Type B pancreatic cell (in vitro differentiated cells): ENCODE results near the gene CGNL1. TPM values are rescaled to one million over a fixed set of nuclear protein-coding genes. Genes with fewer than 3 reads are reported as not detected.
A peak's percentile ranks its signal among the peaks of the same experiment; 100 is the strongest.

ENCODE experiments used
- DNase-seq: peaks from one replicate; pipeline ENCODE4 v3.0.0; 2021; ENCODE audit warnings: mixed read lengths; ENCODE audit not compliant: unreplicated experiment; ENCODE audit errors: extremely low spot score
- H3K27ac Mint-ChIP-seq: 2 replicates; pipeline ENCODE4 v1.8.0; 2021; ENCODE audit warnings: mild to moderate bottlenecking, mixed read lengths
- H3K27me3 Mint-ChIP-seq: 2 replicates; pipeline ENCODE4 v1.8.0; 2021; ENCODE audit warnings: mixed read lengths
- H3K36me3 Mint-ChIP-seq: 2 replicates; pipeline ENCODE4 v1.8.0; 2021; ENCODE audit warnings: mixed read lengths
- H3K4me1 Mint-ChIP-seq: one replicate; pipeline ENCODE4 v1.8.0; 2021; ENCODE audit warnings: mixed read lengths; ENCODE audit not compliant: unreplicated experiment
- H3K4me3 Mint-ChIP-seq: 2 replicates; pipeline ENCODE4 v1.8.0; 2021; ENCODE audit warnings: mild to moderate bottlenecking, mixed read lengths
- H3K9me3 Mint-ChIP-seq: 2 replicates; pipeline ENCODE4 v1.8.0; 2021; ENCODE audit warnings: mixed read lengths
- CTCF ChIP-seq: fragments of 200-600 bp; sonication (generic); conservative IDR thresholded peaks from 2 replicates; pipeline ENCODE4 v1.5.0; 2021; ENCODE audit warnings: antibody characterized with exemption, mild to moderate bottlenecking
- total RNA-seq: library from RNA; stranded (reverse); gene quantifications from 2 replicates; pipeline ENCODE4 v1.2.1, GENCODE V29; 2021; ENCODE audit warnings: low replicate concordance

The CGNL1 gene
- total RNA-seq, 1 donor from 2014 or later, result 11.8 TPM

GRCh38 chr15:57583282-57583681 lies 207.0 kb downstream of the CGNL1 start:
- Mint-ChIP-seq H3K27ac (no peak overlapping the region), H3K27me3 (peaks cover 6% of the 10 kb centered on the region), H3K9me3 (peaks cover 15% of the 10 kb centered on the region), H3K4me1 (no peaks in the 10 kb centered on the region), H3K36me3 (no peaks in the 10 kb centered on the region), H3K4me3 (no peak overlapping the region)
- TF ChIP-seq CTCF, result no peak
- DNase-seq, result no peak

GRCh38 chr15:57583720-57584119 lies 207.4 kb downstream of the CGNL1 start:
- no peak overlapping the region for H3K27ac Mint-ChIP-seq
- H3K27me3 Mint-ChIP-seq, result peaks cover 6% of the 10 kb centered on the region
- H3K4me1 Mint-ChIP-seq, result no peaks in the 10 kb centered on the region
- TF ChIP-seq CTCF, result no peak
- no peak for DNase-seq
- H3K36me3 Mint-ChIP-seq, result no peaks in the 10 kb centered on the region
- no peak overlapping the region for H3K4me3 Mint-ChIP-seq
- H3K9me3 Mint-ChIP-seq, result peaks cover 15% of the 10 kb centered on the region

GRCh38 chr15:57586661-57587424 lies 210.5 kb downstream of the CGNL1 start:
- H3K4me3 Mint-ChIP-seq, result no peak overlapping the region
- no peak for TF ChIP-seq CTCF
- H3K9me3 Mint-ChIP-seq, result peaks cover 15% of the 10 kb centered on the region
- no peak overlapping the region for H3K27ac Mint-ChIP-seq
- H3K36me3 Mint-ChIP-seq, result no peaks in the 10 kb centered on the region
- DNase-seq, result no peak
- peaks cover 17% of the 10 kb centered on the region for H3K27me3 Mint-ChIP-seq
- peaks cover 7% of the 10 kb centered on the region for H3K4me1 Mint-ChIP-seq

- Mint-ChIP-seq H3K4me1 (peaks cover 7% of the 10 kb centered on the region), H3K4me3 (no peak overlapping the region), H3K27ac (peak overlapping the region; percentile 42), H3K27me3 (peaks cover 19% of the 10 kb centered on the region), H3K36me3 (no peaks in the 10 kb centered on the region), H3K9me3 (no peaks in the 10 kb centered on the region)
- no peak for TF ChIP-seq CTCF
- DNase-seq, result no peak
These were observed 213.0 kb downstream of the CGNL1 start for GRCh38 chr15:57589281-57589680.

GRCh38 chr15:57589754-57590153 lies 213.4 kb downstream of the CGNL1 start:
- Mint-ChIP-seq H3K27me3 (peaks cover 19% of the 10 kb centered on the region), H3K4me1 (peaks cover 7% of the 10 kb centered on the region), H3K36me3 (no peaks in the 10 kb centered on the region), H3K9me3 (no peaks in the 10 kb centered on the region), H3K4me3 (peak overlapping the region; percentile 73), H3K27ac (peak overlapping the region; percentile 42)
- DNase-seq, result no peak
- no peak for TF ChIP-seq CTCF
